AG10803 (cell line): Measurements from ENCODE around the gene YBX2.

Experiments used
- DNase-seq: peaks from one replicate; pipeline ENCODE4 v3.0.0; 2010; ENCODE audit warnings: low read depth
- H3K4me3 ChIP-seq: 2 replicates; pipeline ENCODE4 v1.5.1; 2011; ENCODE audit warnings: mild to moderate bottlenecking, low read length, control low read depth
- CTCF ChIP-seq: conservative IDR thresholded peaks from 2 replicates; pipeline ENCODE4 v1.5.1; 2011; ENCODE audit warnings: mild to moderate bottlenecking, low read length, control low read depth, inconsistent platforms

YBX2 gene

GRCh38 chr17:7260151-7260550, 34.3 kb downstream of the YBX2 start:
- TF ChIP-seq CTCF, result no peak
- no peak for DNase-seq
- H3K4me3 ChIP-seq, result no peak overlapping the region

- no peak for TF ChIP-seq CTCF
- DNase-seq, result no peak
- H3K4me3 ChIP-seq, result no peak overlapping the region
Measured at GRCh38 chr17:7259555-7259889, 34.9 kb downstream of the YBX2 start.

GRCh38 chr17:7258731-7259554, 35.5 kb downstream of the YBX2 start:
- H3K4me3 ChIP-seq, result no peak overlapping the region
- no peak for TF ChIP-seq CTCF
- DNase-seq, result peak; percentile 66

- no peak for TF ChIP-seq CTCF
- no peak overlapping the region for H3K4me3 ChIP-seq
- no peak for DNase-seq
Measured at GRCh38 chr17:7256766-7257456, 37.5 kb downstream of the YBX2 start.

GRCh38 chr17:7254511-7254910, 39.9 kb downstream of the YBX2 start:
- H3K4me3 ChIP-seq, result no peak overlapping the region
- TF ChIP-seq CTCF, result no peak
- DNase-seq, result no peak

- no peak for TF ChIP-seq CTCF
- H3K4me3 ChIP-seq, result peak overlapping the region; percentile 89
- no peak for DNase-seq
Measured at GRCh38 chr17:7253082-7253481, 41.4 kb downstream of the YBX2 start.
